Ovary (tissue), 9 donors: ENCODE data around the gene CGN. TPM values are rescaled to one million over a fixed set of nuclear protein-coding genes. Genes with fewer than 3 reads are reported as not detected.
A peak's percentile ranks its signal among the peaks of the same experiment; 100 is the strongest.

Experiments
- DNase-seq, 5 donors: peaks; one replicate each; pipeline ENCODE4 v3.0.0-alpha.2; 2019 to 2020
- H3K27ac ChIP-seq, 2 donors: fragments of 200-600 bp; one replicate each; pipeline versions ENCODE4 v1.5.1 to v1.8.0; 2019 to 2022
- H3K27me3 ChIP-seq: fragments of 200-600 bp; one replicate; pipeline ENCODE4 v1.8.0; 2022
- H3K36me3 ChIP-seq: fragments of 200-600 bp; sonication (generic); one replicate; pipeline ENCODE4 v1.5.1; 2019
- H3K4me1 ChIP-seq: one replicate; pipeline ENCODE4 v1.8.1; 2013; ENCODE audit warnings: mild to moderate bottlenecking, moderate library complexity; ENCODE audit not compliant: insufficient read depth
- H3K4me3 ChIP-seq: fragments of 200-600 bp; sonication (generic); one replicate; pipeline ENCODE4 v1.5.1; 2017
- H3K9me3 ChIP-seq, 2 donors: fragments of 200-600 bp in 1 of 2; sonication (generic) in 1 of 2; one replicate each; pipeline versions ENCODE4 v1.5.1 to v1.8.1; 2013 to 2019; ENCODE audit warnings: mild to moderate bottlenecking in 1 of 2, moderate library complexity in 1 of 2
- EP300 ChIP-seq: sonication (generic); formaldehyde crosslinking; IDR thresholded peaks from one replicate; pipeline ENCODE4 v1.6.1; 2017; ENCODE audit warnings: antibody characterized with exemption
- POLR2A ChIP-seq: fragments of 450-650 bp; IDR thresholded peaks from one replicate; pipeline ENCODE4 v1.6.1; 2017; ENCODE audit warnings: antibody characterized with exemption, mild to moderate bottlenecking, moderate library complexity
- WGBS, 3 donors: extraction: QIAGEN DNeasy Blood & Tissue Kit in 1 of 3; methylation state at CpG; one replicate each; pipeline versions ENCODE4 v1.1.5 to v1.1.7; 2013 to 2017; 5-methylcytosine and 5-hydroxymethylcytosine counted together
- intact Hi-C, 4 donors: fragments of 100-400 bp; cut with DNase I; formaldehyde crosslinking; loops; one replicate each; pipeline versions ENCODE4 v1.11.0 to v1.15.1; 2022 to 2023
- polyA plus RNA-seq, 2 donors: library from polyadenylated mRNA; stranded (reverse); fragments of 200-250 nt in 1 of 2; fragments of 350-450 nt in 1 of 2; fragmentation: Illumina TruSeq in 1 of 2; extraction: RNeasy Lipid Tissue Mini Kit (QIAGEN cat#74804) in 1 of 2; gene quantifications; one replicate each; pipeline ENCODE4 v1.2.3, GENCODE V29; 2013 to 2014
- total RNA-seq, 7 donors: library from RNA; depleted of rRNA in 2 of 7; stranded (reverse); fragments of >200 nt in 2 of 7; fragmentation: NEBNext Ultra II Directional in 3 of 7; extraction: Animal tissue kit (Norgen Biotek cat#: 25700) in 3 of 7; gene quantifications; one replicate each; pipeline versions ENCODE4 v1.1.0 to v1.2.4, GENCODE V29; 2016 to 2023
- TF ChIP-seq, protein P1 (sequence below), 3 donors: fragments of 450-650 bp in 2 of 3; fragments of 200-600 bp in 1 of 3; IDR thresholded peaks; one replicate each; pipeline versions ENCODE4 v1.5.1 to v1.8.0; 2016 to 2022; ENCODE audit warnings: antibody characterized with exemption in 3 of 3, mild to moderate bottlenecking in 1 of 3
- donor health status: DM: no; HTN: no; CAD: no; lungs with moderate emphysema.
- donor health status: DM: no; HTN: no; CAD: no.
- donor health status: Bipolar disorder and iron deficiency.
- donor health status: DM: yes; HTN: yes; CAD: no.
- donor health status: DM: no; HTN: no; CAD: no.
- donor health status: DM: yes; HTN: yes; CAD: no.

The CGN gene
- total and polyA plus RNA-seq, 9 donors: 1.0 to 26.8 (median 4.3) TPM

DNA sequence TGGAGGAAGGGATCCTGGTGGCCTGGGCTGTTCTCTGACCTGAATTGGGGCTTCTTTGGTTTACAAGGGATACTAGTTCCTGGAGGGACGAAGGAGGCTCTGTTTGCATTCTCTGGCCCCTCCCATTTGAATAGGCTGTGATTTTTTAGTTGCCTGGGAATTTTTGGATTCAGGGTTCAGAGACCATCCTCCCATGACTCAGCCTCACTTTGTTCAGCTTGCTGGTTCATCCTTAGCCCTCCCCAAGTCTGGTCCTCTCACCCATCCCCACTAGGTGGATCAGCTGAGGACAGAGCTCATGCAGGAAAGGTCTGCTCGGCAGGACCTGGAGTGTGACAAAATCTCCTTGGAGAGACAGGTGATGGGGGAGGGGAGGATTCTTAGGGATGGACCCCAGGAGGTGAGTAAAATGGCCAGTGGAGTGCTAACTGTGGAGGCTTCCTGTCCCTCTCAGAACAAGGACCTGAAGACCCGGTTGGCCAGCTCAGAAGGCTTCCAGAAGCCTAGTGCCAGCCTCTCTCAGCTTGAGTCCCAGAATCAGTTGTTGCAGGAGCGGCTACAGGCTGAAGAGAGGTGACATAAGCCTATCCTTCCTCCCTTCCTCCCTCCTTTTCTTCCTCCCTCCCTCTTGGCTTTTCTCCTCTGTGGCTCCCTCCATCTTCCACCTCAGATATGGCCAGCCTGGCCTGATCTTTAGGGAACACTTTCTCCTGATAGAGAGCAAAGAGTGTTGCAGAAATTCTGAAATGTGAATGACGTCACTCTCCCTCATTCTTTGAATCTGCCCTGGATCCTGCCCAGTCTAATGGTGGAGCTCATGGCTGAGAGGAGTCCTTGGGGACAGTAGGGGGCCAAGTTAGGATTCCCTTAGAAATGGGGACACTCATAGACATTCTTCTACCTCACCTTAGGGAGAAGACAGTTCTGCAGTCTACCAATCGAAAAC is 24.4 kb downstream of the CGN start:
- TF ChIP-seq, protein P1, sequence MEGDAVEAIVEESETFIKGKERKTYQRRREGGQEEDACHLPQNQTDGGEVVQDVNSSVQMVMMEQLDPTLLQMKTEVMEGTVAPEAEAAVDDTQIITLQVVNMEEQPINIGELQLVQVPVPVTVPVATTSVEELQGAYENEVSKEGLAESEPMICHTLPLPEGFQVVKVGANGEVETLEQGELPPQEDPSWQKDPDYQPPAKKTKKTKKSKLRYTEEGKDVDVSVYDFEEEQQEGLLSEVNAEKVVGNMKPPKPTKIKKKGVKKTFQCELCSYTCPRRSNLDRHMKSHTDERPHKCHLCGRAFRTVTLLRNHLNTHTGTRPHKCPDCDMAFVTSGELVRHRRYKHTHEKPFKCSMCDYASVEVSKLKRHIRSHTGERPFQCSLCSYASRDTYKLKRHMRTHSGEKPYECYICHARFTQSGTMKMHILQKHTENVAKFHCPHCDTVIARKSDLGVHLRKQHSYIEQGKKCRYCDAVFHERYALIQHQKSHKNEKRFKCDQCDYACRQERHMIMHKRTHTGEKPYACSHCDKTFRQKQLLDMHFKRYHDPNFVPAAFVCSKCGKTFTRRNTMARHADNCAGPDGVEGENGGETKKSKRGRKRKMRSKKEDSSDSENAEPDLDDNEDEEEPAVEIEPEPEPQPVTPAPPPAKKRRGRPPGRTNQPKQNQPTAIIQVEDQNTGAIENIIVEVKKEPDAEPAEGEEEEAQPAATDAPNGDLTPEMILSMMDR (IDR thresholded peaks at IDR 0.05): no peak
- TF ChIP-seq EP300 (no peak), POLR2A (no peak)
- no peaks in the 10 kb centered on the region for H3K36me3 ChIP-seq
- no peaks in the 10 kb centered on the region for H3K27me3 ChIP-seq
- intact Hi-C loops: loop anchor here in 3 of 4 donors (2.0 to 10.0 kb wide), 2 partner anchors 199 kb away; no protein-coding TSS in a partner anchor
- no peak overlapping the region for H3K27ac ChIP-seq
- WGBS, 3 donors: 82 to 87% (median 85%) methylated on average over 6 of the region's 6 CpGs
- H3K9me3 ChIP-seq: no peaks in the 10 kb centered on the region
- DNase-seq: no peak
- H3K4me1 ChIP-seq: peaks cover 4% of the 10 kb centered on the region
- no peak overlapping the region for H3K4me3 ChIP-seq

DNA sequence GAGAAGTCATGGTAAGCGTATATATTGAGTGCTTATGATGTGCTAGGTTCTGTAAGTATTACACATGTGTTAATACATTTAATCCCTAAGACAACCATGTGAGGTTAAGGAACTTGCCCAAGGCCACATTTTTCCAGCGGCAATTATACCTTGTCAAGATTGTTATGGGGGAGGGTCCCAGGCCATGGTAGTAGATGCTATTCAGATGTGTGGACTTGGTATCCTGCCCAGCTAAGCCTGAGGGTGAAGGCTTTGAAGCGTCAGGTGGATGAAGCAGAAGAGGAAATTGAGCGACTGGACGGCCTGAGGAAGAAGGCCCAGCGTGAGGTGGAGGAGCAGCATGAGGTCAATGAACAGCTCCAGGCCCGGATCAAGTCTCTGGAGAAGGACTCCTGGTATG is 25.3 kb downstream of the CGN start:
- 88 to 91% (median 89%) methylated on average over 7 of the region's 7 CpGs for WGBS, 3 donors
- intact Hi-C loops: loop anchor here in 2 of 4 donors (10.0 kb wide), 1 partner anchor 198 kb away; no protein-coding TSS in a partner anchor
- DNase-seq: no peak

DNA sequence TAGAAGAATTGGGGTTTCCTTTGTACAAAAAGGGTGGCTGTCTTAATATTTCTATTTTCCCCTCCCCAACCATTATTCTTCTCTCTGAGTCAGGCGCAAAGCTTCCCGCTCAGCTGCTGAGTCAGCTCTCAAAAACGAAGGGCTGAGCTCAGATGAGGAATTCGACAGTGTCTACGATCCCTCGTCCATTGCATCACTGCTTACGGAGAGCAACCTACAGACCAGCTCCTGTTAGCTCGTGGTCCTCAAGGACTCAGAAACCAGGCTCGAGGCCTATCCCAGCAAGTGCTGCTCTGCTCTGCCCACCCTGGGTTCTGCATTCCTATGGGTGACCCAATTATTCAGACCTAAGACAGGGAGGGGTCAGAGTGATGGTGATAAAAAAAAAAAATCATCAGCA is 25.9 kb downstream of the CGN start:
- Histone ChIP-seq H3K9me3 (no peaks in the 10 kb centered on the region), H3K36me3 (no peaks in the 10 kb centered on the region), H3K4me1 (peaks cover 4% of the 10 kb centered on the region), H3K4me3 (no peak overlapping the region), H3K27ac (no peak overlapping the region), H3K27me3 (no peaks in the 10 kb centered on the region)
- no peak for TF ChIP-seq POLR2A
- TF ChIP-seq, protein P1 (IDR thresholded peaks at IDR 0.05): no peak
- TF ChIP-seq EP300: no peak
- DNase-seq: no peak
- intact Hi-C loops: loop anchor here in 2 of 4 donors (10.0 kb wide), 1 partner anchor 198 kb away; no protein-coding TSS in a partner anchor
- WGBS, 3 donors: 69 to 83% (median 83%) methylated on average over 9 of the region's 9 CpGs

More for the DNA sequence above, 25.3 kb downstream of the CGN start:
- Histone ChIP-seq H3K36me3 (no peaks in the 10 kb centered on the region), H3K4me1 (peaks cover 4% of the 10 kb centered on the region), H3K9me3 (no peaks in the 10 kb centered on the region), H3K27me3 (no peaks in the 10 kb centered on the region), H3K4me3 (no peak overlapping the region), H3K27ac (no peak overlapping the region)
- TF ChIP-seq POLR2A: no peak
- TF ChIP-seq EP300: no peak
- TF ChIP-seq, protein P1 (IDR thresholded peaks at IDR 0.05): no peak

DNA sequence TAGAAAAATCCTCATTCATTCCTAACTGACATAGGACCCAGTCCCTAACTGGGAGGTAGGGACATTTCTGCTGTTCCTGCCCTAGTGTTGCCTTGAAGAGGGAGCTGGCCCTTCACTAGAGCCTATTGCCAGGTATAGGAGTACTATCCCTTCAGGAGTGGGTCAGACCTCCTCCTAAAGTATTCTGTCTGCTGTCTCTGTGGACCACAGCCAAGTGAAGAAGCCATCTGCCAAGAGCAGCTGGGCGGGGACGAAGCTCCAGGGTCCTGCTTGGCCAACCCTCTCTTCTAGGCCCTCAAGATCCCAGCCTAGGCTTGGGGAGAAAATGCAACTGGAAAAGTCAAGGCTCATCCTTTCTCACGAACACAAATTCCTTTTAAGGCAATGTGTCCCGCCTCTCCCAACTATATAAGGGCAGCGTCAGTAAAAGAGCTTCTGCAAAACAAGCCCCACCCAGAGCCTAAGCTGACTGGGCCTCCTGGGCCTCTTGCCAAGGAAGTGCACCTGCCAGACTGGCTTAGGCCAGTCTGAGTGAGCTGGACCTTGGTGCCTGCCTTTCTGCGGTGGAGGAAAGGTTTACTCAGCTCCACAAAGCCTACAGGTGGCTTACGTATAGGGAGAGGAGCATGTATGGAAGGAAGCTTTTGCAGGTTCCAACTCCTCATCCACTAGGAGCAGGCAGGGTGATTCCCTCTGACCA is 28.3 kb downstream of the CGN start:
- Histone ChIP-seq H3K4me1 (peaks cover 4% of the 10 kb centered on the region), H3K27me3 (no peaks in the 10 kb centered on the region), H3K36me3 (no peaks in the 10 kb centered on the region), H3K4me3 (peak overlapping the region; percentile 62), H3K9me3 (no peaks in the 10 kb centered on the region), H3K27ac (peak overlapping the region in 1 of 2 donors; percentile 60)
- TF ChIP-seq EP300: no peak
- TF ChIP-seq POLR2A: no peak
- TF ChIP-seq, protein P1 (IDR thresholded peaks at IDR 0.05): no peak
- WGBS, 3 donors: 11 to 21% (median 18%) methylated on average over 7 of the region's 7 CpGs
- peak; percentile 80 to 88 (median 86) for DNase-seq
- intact Hi-C loops: loop anchor here in 2 of 4 donors (10.0 kb wide), 1 partner anchor 195 kb away; no protein-coding TSS in a partner anchor
